Stromal cell of bone marrow (primary cell): ENCODE measurements around the gene PPFIBP1.
A peak's percentile ranks its signal among the peaks of the same experiment; 100 is the strongest.
"Not testable (repeated sequence)": the region's sequence is repeated elsewhere in the genome, so short reads cannot be mapped to it uniquely, and the experiment has no call there.

Experiments used
- DNase-seq: peaks from one replicate; pipeline ENCODE4 v3.0.0-alpha.2; 2012; ENCODE audit warnings: low read depth

The PPFIBP1 gene

DNA sequence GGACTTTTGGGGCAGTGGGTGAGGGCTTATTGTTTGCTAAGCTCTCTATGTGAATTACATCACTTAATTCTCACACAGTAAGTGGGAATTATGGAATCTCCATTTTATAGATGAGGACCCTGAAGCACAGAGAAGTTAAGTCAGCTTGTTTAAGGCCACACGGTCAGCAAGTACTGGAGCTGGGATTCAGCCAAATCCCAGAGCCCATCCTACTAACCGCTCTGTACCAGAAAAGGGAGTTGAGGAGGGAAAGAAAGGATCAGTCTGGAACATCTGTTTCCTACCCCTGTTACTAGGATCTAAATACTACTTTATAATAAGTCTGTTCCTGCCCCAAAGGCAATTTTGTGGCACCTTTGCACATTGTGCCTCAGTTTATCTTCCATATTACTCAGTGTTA, 42.6 kb downstream of the PPFIBP1 start:
- DNase-seq, result no peak

DNA sequence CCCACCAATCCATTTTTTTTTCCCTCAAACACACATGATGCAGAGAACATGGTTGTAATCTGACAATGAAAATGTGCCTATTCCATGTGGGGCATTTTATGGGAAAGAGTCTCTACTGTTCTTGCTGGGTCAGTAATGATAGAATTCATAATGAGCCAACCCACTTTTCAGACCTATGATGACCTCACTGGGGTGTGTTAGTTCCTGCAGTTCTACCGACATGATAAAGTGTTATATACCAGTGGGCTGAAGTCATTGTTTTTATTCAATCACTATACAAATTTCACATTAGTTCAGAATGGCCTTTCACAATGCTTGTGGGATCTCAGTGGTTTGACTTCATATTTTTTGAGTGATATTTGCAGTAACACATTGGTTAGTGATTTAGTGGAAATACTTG, 47.5 kb downstream of the PPFIBP1 start:
- DNase-seq, result peak; percentile 88

DNA sequence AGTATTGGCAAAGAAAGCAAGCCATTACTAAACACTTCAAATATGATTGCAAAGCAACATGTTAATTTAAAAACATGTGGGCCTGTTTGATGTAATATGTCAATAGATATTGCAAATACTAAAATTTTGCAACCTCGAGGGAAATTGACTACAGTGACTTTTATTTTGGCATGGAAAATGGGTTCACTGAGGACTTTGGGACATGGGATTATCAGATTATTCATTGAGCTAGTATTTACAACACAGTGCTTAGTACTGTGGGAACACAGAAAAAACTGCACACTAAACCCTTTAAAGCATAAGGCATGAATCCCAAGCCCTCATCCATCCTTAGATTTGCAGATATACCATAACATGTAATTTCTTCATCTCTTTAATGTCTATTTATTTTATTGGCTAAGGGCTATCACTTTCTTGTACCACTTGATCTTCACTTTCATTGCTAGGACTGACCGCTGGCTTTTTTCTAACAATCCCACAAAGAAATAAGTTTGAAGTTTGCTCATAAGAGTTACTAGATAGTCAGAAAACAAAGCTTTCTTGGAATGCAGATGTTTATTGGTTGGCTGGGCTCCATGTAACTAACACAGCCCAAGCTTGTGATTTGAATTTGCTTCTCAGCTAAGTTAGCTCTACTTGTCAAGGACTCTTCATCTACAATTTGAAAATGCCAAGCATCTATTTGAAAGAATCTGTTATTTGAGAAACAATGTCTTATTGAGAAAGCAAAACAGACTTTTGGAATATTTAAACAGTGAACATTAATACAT, 48.7 kb downstream of the PPFIBP1 start:
- DNase-seq, result no peak

DNA sequence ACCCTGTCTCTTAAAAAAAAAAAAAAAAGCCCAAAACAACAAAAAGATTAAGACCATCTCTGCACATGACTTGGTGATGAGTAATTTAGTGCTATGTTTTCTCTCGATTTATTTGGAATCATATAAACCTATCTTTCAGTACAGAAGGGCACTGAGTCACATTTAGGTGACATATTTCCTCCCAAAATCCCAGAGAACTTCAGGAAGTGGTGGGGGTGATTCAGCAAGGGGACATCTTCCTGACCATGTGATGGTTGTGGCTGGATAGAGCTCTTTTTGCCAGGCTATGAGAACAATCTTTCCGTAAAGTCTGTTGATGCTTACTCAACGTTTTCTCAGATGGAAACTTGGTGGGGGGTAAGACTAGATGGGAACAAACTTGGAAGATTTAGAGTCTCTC, 50.0 kb downstream of the PPFIBP1 start:
- peak; percentile 97 for DNase-seq

DNA sequence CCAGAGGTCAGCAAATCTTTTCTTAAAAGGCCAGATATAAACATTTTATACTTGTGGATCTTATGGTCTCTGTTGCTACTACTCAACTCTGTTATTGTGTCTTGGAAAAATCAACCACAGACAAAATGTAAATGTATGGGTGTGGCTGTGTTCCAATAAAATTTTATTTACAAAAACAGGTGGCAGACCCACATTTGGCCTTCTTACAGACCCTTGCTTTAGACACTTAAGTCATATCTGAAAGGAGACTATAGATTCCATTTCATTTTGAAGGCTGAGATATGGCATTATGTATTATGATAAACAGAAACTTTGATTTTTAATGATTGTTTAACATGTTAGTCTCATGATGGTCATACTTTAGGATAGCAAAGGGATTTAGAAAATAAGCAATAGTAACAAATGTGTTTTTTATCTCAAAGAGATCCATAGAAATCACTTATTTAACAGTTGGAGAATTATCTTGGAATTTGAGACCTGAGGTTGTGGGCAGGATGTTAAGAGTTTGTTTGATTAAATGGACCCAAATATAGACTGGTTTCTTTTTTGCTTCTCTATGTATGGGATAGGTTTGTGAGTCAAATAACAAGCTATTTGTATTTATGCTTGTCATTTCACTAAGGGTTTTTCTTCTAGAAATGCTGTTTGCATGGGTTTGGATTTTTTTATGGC, 51.2 kb downstream of the PPFIBP1 start:
- no peak for DNase-seq

DNA sequence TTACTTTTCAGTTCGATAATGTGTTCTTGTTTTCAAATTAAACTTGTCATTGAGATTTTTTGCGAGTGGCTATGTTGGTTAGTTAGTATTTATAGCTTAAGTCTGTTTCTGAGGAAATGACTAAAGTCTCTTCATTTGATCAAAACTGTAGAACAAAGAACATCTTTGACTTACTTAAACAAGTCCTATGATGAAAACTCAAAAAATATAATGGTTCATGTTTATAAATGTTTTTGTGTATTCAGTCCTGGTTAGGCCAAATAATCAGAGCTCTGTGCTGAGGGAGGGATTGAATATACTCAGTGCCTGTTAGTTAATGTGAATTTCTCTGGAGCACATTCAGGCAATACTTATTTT, 51.7 kb downstream of the PPFIBP1 start:
- DNase-seq, result no peak

DNA sequence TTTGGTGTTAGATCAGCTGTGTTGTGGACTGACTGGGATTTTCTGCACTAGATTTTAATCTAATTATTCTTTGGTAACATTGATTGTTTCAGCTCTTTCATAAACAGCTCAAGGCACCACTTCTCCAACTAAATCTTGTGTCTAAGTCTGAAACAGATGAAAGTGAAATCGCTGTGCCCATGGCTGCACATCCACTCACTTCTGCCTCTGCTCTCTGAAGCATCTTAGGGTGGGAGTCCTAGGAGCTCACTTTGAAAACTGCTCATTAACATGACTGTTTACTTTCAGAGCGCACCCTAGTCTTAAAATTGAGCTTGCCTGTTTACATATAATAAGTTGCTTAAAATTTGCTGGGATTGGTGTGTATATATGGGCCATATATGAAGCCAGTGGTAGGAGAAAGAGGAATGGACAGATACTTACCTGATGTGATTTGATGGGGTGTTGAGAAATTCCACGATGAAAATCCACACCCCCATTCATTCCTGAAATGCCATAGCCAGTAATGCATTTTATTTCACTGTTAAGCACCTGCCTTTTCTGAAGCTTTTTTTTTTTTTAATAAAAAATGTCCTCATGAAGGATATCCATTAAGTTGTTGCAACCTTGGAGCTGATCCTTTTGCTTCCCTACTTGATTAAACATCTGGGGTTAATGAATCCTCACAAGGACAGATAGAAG, 52.8 kb downstream of the PPFIBP1 start:
- DNase-seq, result no peak

DNA sequence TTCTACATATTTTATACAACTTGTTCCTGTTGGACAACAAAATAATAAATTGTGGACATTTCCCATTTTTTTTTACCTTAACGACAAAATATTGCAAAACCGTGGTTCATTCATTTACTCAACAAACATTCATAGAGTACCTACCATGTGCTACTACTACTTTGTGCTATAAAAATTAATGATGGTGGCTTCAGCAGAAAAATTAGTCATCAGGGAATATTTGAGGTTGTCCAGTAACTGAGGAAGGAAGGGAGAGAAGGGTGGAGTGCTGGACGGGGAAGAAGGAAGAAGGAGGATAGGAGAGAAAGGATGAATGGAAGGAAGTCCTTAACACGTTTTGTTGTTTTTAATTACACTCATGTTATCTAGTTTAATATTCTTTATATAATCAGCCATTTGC, 53.7 kb downstream of the PPFIBP1 start:
- DNase-seq, result no peak

DNA sequence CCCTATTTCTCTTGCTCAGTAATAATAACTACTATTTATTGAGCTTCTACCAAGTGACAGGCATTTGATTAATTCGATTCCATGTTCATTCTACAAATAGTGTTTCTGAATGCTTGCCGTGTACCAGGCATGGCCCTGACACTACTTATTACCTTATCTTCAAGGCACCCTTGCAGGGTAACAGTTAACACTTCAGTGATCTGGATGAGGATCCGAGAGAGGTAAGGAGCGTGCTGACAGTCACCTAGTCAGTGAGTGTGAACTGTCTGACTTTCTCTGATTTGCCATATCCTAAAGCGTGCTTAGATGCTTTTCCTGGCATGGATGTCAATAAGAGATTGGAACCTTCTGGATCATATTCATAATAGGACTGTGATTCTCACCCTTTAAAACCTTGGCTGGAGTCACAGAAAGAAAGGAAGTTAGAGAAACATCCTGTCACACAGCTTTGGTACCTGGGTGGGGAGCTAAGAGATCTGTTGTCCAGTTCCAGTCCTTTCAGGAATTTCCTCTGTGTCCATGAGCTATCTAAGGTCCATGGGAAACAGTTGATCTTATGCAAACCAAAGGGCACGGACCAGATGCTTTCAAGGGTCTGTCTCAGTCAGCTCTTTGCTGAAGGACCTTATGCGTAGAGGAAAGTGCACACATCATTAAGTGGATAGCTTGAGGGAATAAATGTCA, 54.8 kb downstream of the PPFIBP1 start:
- no peak for DNase-seq

DNA sequence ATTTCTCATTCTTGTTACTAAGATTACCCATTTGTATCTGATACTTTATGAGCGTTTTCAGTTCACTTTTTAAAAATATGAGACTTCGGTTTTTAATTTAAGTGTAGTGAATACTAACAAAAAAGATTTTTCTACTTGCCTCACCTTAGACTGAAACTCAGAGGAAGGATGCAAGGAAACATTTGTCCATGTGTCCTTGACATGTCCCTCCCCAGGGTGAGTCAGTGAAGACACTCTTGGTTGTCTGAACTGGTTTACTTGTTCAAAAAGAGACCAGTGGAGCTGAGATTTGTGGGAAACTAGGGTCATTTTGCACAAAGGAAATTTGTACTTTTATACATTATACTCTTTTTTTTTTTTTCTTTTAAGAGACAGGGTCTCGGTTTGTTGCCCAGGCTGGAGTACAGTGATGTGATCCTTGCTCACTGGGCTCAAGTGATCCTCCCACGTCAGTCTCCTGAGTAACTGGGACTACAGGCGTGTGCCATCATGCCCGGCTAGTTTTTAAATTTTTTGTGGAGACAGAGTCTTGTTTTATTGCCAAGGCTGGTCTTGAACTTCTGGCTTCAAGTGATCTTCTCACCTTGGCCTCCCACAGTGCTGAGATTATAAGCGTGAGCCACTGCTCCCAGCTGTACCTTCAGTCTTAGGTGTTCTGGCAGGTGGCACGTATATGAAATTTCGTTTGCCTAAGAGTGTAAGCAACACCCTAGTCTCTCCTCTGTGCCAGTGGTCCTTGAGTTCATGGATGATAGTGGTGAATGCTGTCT, 56.7 kb downstream of the PPFIBP1 start:
- no peak for DNase-seq

DNA sequence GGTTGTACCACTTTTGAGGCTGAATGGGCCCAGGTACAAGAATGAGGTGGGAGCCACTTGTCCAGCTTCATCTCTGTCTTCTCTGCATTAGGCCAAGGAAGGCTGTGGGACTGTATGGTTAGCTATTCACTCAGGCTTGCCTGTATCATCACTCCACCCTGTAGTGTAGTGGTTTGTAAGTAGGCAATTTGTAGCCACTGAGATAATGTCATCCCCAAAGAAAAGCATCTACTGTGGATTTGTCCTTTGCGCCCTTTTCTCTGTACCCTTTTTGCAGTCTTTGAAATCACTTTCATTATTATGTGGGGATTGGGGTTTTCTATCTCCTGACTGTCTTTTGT, 57.3 kb downstream of the PPFIBP1 start:
- not testable (repeated sequence) for DNase-seq

DNA sequence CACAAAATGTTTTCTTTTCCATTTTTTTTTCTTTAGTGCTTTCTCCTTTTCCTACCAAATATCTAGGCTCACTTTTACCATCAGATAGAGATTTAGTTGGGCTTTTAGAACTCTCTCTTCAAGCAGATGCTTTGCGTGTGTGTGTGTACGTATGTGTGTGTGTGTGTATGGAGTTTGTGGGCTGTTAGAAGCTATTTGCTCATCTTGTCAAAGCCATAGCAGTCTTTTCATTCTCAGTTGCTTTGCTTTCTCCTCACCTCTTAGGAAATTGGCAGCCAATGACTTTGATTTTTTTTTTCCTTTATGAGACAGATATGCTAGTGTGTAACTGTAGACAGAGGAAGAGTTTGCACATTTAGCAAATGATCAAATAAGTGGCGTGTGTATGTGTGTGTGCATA, 57.8 kb downstream of the PPFIBP1 start:
- DNase-seq, result not testable (repeated sequence)

DNA sequence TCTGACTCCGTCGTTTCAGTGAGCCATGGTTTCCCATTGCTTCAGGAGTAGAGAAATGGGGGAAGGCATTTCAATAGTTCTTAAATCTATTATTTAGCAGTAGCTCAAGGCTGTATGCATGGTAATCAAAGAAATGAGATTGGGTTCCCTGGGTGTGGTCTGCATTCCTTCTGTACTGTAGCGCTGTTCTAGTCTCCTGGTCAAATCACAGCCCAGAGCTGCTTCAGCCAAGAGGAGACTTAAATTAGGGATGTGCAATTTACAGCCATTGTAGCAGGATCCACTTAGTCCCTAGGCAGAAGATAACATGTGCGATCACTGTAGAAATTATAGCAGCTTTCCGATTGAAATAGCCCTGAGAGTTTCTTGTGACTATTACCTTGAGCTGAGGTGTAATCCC, 58.4 kb downstream of the PPFIBP1 start:
- DNase-seq, result not testable (repeated sequence)

DNA sequence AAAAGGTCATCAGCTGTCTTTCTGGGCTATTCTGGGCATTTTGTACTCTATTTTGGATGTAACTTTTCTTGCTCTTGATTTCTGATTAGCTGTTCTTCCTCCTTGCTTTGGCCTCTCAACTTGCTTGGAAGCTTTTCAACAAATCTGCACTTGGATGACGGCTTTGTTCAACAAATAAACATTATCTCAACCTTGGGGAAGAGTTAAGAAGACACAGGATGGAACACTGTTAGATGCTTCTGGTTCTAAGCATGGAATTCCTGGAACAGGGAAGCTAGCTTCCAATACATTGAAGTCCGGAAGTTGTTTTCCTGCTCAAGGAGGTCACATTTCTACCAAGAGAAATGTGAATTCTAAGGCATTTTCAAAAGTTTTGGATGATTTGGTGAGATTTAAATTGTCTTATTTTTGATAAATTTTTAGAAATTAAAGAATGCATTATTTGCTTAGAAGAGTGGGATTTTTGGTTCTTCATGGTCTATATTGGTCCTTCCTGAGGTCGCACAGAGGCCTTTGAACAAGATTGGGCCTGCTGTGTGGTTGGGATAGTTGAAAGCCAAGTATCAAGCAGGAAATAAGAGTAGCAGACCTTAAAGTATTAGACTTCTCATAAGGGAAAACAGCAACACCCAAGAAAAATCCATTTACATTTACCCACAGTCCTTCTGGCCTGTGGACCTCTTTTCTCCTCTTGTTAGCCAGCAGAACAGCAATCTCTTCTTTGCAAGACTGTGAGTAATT, 59.2 kb downstream of the PPFIBP1 start:
- DNase-seq, result no peak

DNA sequence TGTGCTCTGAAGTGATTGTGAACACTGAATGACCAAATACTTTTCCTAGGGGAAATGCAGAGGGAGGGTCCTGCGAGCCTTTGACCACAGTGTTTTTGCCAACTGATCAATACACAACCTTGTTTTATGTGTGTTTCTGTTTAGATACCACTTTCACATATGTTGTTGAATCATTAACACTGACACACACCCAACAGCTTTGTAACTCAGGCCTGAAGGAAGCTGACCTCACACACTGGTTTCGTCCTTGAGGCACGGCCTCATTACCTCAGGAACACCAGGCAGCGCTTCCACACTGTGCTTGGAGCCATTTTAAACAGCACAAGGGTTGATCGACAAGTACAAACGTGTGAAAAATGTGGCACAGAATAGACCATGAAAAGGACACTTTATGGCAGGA, 60.0 kb downstream of the PPFIBP1 start:
- DNase-seq, result no peak

DNA sequence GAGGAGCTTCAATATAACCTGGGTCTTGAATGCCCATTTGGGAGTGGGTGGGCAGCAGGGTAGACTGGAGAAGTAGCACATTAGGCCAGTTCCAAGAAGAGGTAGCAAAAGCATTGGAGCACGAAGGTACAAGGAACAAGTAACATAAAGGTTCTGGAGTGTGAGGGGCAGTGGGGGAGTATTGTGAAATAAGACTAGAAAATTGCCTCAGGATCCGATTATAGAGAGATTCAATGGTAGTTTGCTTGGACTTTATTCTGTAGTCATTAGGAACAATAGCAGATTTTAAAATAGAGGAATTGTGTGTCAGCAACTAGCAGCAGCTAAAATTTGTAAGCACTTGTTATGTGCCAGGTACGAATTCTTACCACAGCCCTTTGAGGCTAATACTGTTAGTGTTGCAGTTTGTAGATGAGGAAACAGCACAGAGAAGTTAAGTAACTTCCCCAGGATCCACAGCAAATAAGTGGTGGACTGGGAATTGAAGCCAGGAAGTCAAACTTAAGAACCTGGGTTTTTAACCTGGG, 61.8 kb downstream of the PPFIBP1 start:
- no peak for DNase-seq

DNA sequence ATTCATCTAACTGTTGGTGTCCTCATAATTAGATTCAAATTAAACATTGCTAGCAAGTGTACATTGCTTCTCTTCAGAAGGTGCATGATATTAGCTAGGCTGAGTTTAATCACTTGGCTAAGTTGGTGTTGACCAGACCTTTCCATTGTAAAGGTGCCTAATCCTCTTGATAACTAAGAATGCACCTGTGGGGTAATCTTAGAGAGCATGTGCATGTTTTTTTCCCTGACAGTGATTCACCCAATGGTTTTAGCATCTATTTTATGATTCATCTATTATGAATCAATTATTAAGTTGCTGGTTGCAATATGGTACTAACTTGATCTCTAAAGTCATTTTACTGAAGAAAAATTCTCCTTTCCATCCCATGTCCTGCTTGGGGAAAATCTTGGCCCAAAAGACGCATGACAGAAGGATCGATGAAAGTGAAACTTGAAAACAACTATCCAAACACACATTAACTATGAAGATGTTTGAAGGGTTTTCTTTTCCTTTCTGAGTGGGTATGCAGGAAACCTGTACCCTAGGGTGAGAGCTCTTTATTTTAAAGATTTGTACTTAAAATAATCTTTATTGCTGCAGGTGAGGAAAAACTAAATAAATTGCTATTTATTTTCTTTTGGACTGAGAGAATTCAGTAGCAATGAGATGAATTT, 64.2 kb downstream of the PPFIBP1 start:
- not testable (repeated sequence) for DNase-seq

DNA sequence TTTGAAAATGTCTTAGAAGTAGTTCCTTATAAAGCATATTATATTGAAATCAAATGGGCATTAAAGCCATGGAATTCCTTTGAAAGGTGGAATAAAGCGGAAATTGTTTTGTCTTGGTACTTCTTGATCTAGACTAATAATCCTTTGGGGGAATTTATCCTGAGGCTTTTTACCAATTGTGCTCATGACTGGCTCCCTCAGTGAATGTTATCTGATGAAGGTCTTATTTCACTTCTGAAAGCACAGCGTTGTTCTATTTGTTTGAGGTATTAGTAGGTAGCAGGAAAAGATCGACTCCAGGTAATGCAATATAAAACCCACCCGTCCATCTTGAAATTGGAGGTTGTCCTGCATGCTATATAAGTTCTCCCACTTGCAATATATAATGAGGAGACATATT, 64.8 kb downstream of the PPFIBP1 start:
- DNase-seq, result no peak

DNA sequence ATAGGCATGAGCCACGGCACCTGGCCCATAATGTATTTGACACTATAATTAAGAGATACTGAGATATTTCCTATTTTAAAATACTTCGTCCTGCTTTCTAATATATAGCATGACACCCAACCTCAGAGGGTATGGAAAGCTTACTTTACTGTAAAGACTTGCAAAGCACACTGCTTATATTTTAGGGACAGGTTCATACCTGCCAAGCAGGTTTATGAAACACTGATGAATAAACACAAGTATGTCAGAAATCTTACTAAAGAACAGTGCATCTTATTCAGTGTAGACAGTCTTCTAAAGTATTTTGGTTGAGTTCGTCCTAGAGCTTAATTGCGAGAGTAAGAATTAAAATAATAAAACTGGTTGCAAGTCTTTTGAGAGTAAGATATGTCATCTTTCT, 65.4 kb downstream of the PPFIBP1 start:
- no peak for DNase-seq

DNA sequence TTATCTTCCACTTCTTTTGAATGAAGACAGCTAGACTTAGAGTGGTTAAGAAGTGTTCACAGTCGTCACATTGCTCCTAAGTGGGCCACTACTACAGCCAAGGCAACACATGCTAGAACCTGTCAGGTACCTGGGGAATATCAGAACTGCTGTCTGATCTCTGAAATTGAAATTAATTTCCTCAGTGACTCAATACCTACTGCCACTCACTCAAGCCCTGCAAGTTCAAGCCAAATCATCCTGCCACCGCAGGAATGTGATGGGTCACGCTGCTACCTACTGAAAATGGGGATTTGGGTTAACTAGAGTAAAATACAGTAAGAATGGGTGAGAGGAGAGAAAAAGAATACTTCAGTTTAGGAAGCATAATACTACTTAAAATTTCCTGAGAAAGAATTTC, 67.7 kb downstream of the PPFIBP1 start:
- DNase-seq, result not testable (repeated sequence)

DNA sequence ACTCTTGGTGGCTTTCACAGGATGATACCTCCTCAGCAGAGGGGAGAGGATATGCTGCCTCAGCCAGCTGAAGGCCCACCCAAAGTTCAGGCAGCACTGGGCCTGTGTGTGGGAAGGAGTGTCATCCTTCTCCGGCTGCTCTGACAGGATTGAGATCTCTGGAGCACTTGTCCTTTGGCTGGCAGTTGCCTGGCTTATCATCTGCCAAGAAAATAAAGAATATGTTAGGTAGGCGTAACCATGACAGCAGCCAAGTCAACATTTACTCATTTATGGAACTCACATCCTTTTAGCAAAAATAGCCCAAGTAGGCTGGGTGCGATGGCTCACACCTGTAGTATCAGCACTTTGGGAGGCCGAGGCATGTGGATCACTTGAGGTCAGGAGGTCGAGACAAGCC, 68.5 kb downstream of the PPFIBP1 start:
- peak; percentile 67 for DNase-seq
